Sigmoid colon (tissue), 4 donors: ENCODE measurements around the gene ZCCHC14.
"Not testable (repeated sequence)": the region's sequence is repeated elsewhere in the genome, so short reads cannot be mapped to it uniquely, and the experiment has no call there.

Experiments
- CTCF ChIP-seq, 4 experiments: fragments of 450-650 bp in 3 of 4; fragments of 200-600 bp in 1 of 4; IDR thresholded peaks; one replicate each; pipeline ENCODE4 v1.5.1; 2016 to 2019; ENCODE audit warnings: antibody characterized with exemption in 4 of 4, mild to moderate bottlenecking in 3 of 4, moderate library complexity in 2 of 4
- EP300 ChIP-seq, 4 donors: sonication (generic); formaldehyde crosslinking; IDR thresholded peaks; one replicate each; pipeline ENCODE4 v1.6.1; 2017; ENCODE audit warnings: antibody characterized with exemption in 4 of 4
- POLR2A ChIP-seq, 2 donors: fragments of 450-650 bp; IDR thresholded peaks; one replicate each; pipeline ENCODE4 v1.6.1; 2016; ENCODE audit warnings: antibody characterized with exemption in 2 of 2, mild to moderate bottlenecking in 2 of 2, moderate library complexity in 2 of 2
- POLR2AphosphoS5 ChIP-seq, 4 donors: sonication (generic); formaldehyde crosslinking; IDR thresholded peaks; one replicate each; pipeline ENCODE4 v1.6.1; 2017; ENCODE audit warnings: antibody characterized with exemption in 4 of 4

GRCh38 chr16:87523605-87524004, 30.8 kb upstream of the ZCCHC14 start:
- TF ChIP-seq CTCF, POLR2A, EP300, POLR2AphosphoS5 (IDR thresholded peaks at IDR 0.05): not testable (repeated sequence)
